Mesodermal cell (in vitro differentiated cells): ENCODE measurements around the gene TP53I11.

Experiments used
- H3K27ac ChIP-seq: 2 replicates; pipeline ENCODE4 v1.7.0; 2013; ENCODE audit warnings: mild to moderate bottlenecking, low read depth, low read length, moderate library complexity; ENCODE audit not compliant: severe bottlenecking
- H3K36me3 ChIP-seq: 2 replicates; pipeline ENCODE4 v1.7.1; 2013; ENCODE audit warnings: mild to moderate bottlenecking, low read length, moderate library complexity; ENCODE audit not compliant: control insufficient read depth, insufficient read depth
- H3K4me1 ChIP-seq: one replicate; pipeline ENCODE4 v1.7.1; 2013; ENCODE audit warnings: mild to moderate bottlenecking, low read length; ENCODE audit not compliant: insufficient read depth, control insufficient read depth, poor library complexity, severe bottlenecking
- H3K4me3 ChIP-seq: 2 replicates; pipeline ENCODE4 v1.7.0; 2013; ENCODE audit warnings: low read length, control low read depth, mild to moderate bottlenecking; ENCODE audit not compliant: insufficient read depth, poor library complexity, severe bottlenecking; ENCODE audit errors: extremely low read depth
- H3K9me3 ChIP-seq: 2 replicates; pipeline ENCODE4 v1.7.1; 2013; ENCODE audit warnings: mild to moderate bottlenecking, low read length, moderate library complexity; ENCODE audit not compliant: control insufficient read depth
- WGBS, 2 experiments: methylation state at CpG; one replicate each; pipeline ENCODE4 v1.1.5; 2013; ENCODE audit warnings: missing lambda C conversion rate in 2 of 2; ENCODE audit not compliant: insufficient coverage in 2 of 2; 5-methylcytosine and 5-hydroxymethylcytosine counted together

The TP53I11 gene

GRCh38 chr11:44938066-44938691 lies 12.5 kb downstream of the TP53I11 start:
- no peak overlapping the region for H3K27ac ChIP-seq
- 89 to 97% methylated on average over 11 to 14 of the region's 19 CpGs for WGBS, 2 experiments
- peaks cover 5% of the 10 kb centered on the region for H3K4me1 ChIP-seq
- no peak overlapping the region for H3K4me3 ChIP-seq
- no peaks in the 10 kb centered on the region for H3K9me3 ChIP-seq
- peaks cover 59% of the 10 kb centered on the region for H3K36me3 ChIP-seq

DNA sequence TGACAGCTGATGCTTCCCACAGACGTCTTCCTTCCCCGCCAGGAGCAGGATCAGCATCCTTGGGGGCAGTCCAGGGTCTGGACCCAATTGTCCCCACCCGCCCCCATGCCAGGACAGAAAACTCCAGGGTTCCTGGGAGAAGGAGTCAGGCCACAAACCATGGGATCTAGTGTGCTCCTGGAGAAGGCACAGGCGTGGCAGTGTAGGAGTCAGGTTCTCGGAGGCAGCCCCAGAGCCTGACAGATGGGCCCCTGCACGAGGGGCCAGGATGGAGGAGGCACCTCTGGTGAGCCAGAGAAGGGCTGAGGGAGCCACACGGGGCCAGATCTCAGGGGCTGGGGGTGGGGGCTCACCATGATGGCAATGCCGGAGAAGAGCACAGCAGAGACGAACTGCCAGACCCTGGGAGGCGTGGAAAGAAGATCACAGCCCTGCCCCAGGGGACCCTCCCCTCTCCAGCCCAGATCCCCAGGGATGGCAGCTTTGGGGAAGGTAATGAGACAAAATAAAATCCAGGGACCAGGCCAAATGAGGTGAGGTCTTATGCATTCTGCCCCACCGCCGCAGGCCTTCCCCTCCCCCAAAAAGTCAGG lies 13.6 kb downstream of the TP53I11 start:
- peaks cover 56% of the 10 kb centered on the region for H3K36me3 ChIP-seq
- no peaks in the 10 kb centered on the region for H3K9me3 ChIP-seq
- no peak overlapping the region for H3K27ac ChIP-seq
- H3K4me1 ChIP-seq: peaks cover 5% of the 10 kb centered on the region
- H3K4me3 ChIP-seq: no peak overlapping the region
- WGBS, 2 experiments: 68 to 69% methylated on average over 8 to 9 of the region's 12 CpGs

DNA sequence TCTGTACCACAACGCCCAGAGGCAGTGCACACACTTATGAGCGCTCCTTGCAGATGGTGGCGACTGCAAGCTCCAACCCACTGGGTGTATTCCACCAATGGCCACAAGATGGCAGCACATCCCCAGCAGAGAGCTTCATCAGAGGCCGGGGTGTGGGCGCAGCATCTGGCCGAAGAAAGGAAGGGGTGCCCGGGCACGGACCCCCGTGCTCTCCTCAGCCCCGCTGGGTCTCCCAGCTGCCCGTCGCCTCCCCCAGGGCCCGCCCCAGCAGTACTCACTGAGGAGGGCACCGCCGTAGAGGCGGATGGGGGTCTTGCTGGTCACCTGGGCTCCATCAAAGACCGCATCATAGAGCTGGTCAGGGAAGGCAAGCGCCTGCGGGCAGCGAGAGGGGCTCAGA lies 14.2 kb downstream of the TP53I11 start:
- WGBS, 2 experiments: 30% methylated on average over 17 to 18 of the region's 20 CpGs
- Histone ChIP-seq H3K4me3 (no peak overlapping the region), H3K4me1 (peaks cover 5% of the 10 kb centered on the region), H3K9me3 (no peaks in the 10 kb centered on the region), H3K27ac (no peak overlapping the region), H3K36me3 (peaks cover 51% of the 10 kb centered on the region)

DNA sequence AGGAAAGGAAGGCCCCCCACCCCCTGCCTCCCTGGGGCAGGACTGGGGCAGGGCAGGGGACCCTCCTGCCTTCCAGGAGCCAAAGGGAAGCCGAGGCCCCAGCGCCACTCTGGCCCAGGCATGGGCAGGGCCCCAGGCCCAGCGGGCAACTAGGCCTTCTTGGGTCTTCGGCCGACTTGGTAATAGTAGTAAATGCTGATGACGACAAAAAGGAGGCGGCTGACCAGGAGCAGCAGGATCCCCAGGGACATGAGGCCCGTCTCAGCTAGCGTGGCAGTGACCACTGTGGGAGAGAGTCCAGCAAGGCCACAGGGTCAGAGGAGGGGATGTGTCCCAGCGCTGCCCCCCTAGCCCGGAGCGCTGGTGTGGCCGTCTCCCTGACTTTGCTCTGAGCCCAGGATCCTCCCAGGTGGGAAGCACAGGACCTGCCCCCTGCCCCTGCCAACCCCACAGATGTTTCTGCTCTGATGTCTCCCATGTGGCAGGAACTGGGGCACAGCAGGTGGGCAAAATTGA lies 15.9 kb downstream of the TP53I11 start:
- Histone ChIP-seq H3K9me3 (no peaks in the 10 kb centered on the region), H3K36me3 (peaks cover 40% of the 10 kb centered on the region), H3K4me3 (no peak overlapping the region), H3K27ac (no peak overlapping the region), H3K4me1 (peaks cover 10% of the 10 kb centered on the region)
- WGBS, 2 experiments: 89 to 92% methylated on average over 9 to 13 of the region's 13 CpGs

- H3K4me1 ChIP-seq: peaks cover 17% of the 10 kb centered on the region
- WGBS, 2 experiments: 92 to 100% methylated on average over 2 of the region's 2 CpGs
- no peaks in the 10 kb centered on the region for H3K9me3 ChIP-seq
- H3K4me3 ChIP-seq: no peak overlapping the region
- H3K27ac ChIP-seq: no peak overlapping the region
- peaks cover 41% of the 10 kb centered on the region for H3K36me3 ChIP-seq
These were observed 16.6 kb downstream of the TP53I11 start for GRCh38 chr11:44934110-44934509.

GRCh38 chr11:44931466-44931865 lies 19.2 kb downstream of the TP53I11 start:
- no peaks in the 10 kb centered on the region for H3K9me3 ChIP-seq
- peak overlapping the region; percentile 41 for H3K27ac ChIP-seq
- H3K4me1 ChIP-seq: peaks cover 15% of the 10 kb centered on the region
- peaks cover 28% of the 10 kb centered on the region for H3K36me3 ChIP-seq
- WGBS, 2 experiments: 100% methylated on average over 2 of the region's 3 CpGs
- no peak overlapping the region for H3K4me3 ChIP-seq

DNA sequence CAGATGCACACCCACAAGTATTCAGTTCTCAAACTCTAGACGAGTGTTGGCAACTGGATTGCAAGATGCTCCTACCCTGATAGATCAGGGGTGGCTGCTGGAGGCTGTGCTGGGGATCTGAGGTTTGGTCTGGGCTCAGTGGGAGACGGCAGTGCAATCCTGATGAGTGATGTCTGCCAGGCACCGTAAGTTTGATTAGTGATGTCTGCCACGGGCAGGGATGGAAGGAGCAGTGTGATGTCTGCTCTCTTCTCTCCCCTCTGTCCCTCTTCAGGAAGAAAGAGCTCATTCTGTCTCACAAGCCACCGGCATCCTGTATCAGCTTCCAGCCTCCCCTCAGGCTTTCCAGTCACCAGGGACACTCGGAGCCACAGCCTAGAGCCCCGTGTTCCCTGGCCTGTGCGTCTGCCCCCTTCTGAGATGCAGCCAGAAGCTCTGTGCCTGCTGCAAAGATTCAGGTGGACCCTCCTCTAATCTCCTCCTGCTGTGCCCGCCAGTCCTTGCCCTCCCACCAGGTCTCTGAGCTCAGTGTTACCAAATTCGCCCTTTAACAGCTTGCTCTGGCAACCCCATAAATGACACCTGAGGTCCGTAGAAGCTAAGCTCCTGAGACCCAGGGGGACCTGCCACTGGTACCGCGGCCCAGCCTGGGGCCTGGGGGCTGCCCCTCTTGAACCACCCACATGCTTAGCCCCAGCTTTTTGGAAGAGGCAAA lies 19.9 kb downstream of the TP53I11 start:
- H3K27ac ChIP-seq: peak overlapping the region; percentile 41
- peaks cover 28% of the 10 kb centered on the region for H3K36me3 ChIP-seq
- no peak overlapping the region for H3K4me3 ChIP-seq
- peaks cover 15% of the 10 kb centered on the region for H3K4me1 ChIP-seq
- no peaks in the 10 kb centered on the region for H3K9me3 ChIP-seq
- 80 to 84% methylated on average over 7 to 11 of the region's 13 CpGs for WGBS, 2 experiments

DNA sequence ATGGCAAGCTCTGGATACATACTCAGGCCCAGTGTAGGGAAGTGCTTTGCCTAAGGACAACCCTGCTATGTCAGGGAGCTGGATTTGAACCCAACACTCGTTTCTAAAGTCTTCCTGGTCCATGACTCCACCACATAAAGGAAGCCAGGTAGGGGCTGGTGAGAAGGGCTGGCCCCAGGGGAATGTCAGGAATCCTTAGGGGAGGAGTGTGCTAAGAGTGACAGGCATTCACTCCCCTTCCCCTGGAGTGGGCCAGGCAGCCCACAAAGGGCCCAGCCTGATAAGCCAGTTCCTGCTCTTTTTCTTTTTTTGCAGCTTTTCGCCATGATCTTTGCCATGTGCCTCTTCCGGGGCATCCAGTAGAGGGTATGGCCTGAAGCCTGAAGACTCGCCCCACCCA lies 21.9 kb downstream of the TP53I11 start:
- no peaks in the 10 kb centered on the region for H3K9me3 ChIP-seq
- WGBS, 2 experiments: 70 to 74% methylated on average over 2 to 3 of the region's 4 CpGs
- H3K4me1 ChIP-seq: peaks cover 15% of the 10 kb centered on the region
- no peak overlapping the region for H3K4me3 ChIP-seq
- H3K27ac ChIP-seq: no peak overlapping the region
- peaks cover 16% of the 10 kb centered on the region for H3K36me3 ChIP-seq

GRCh38 chr11:44928144-44928543 lies 22.5 kb downstream of the TP53I11 start:
- Histone ChIP-seq H3K27ac (no peak overlapping the region), H3K9me3 (no peaks in the 10 kb centered on the region), H3K4me1 (peaks cover 15% of the 10 kb centered on the region), H3K4me3 (no peak overlapping the region), H3K36me3 (peaks cover 11% of the 10 kb centered on the region)
- 94 to 100% methylated on average over 2 to 4 of the region's 4 CpGs for whole genome bisulfite sequencing, 2 experiments

GRCh38 chr11:44927174-44927661 lies 23.5 kb downstream of the TP53I11 start:
- Histone ChIP-seq H3K36me3 (peaks cover 8% of the 10 kb centered on the region), H3K4me3 (no peak overlapping the region), H3K9me3 (no peaks in the 10 kb centered on the region), H3K4me1 (peaks cover 15% of the 10 kb centered on the region), H3K27ac (no peak overlapping the region)
- WGBS, 2 experiments: 22 to 31% methylated on average over 11 to 12 of the region's 16 CpGs
